Suprapubic skin (tissue), 4 donors: ENCODE measurements around the gene NFATC2. TPM values are rescaled to one million over a fixed set of nuclear protein-coding genes. Genes with fewer than 3 reads are reported as not detected.

Experiments
- DNase-seq, 2 donors: peaks; one replicate each; pipeline ENCODE4 v3.0.0-alpha.2; 2019; ENCODE audit warnings: low spot score in 2 of 2
- H3K27ac ChIP-seq: fragments of 200-600 bp; sonication (generic); one replicate; pipeline ENCODE4 v1.5.1; 2019
- H3K27me3 ChIP-seq: fragments of 200-600 bp; sonication (generic); one replicate; pipeline ENCODE4 v1.5.1; 2019
- H3K36me3 ChIP-seq: fragments of 200-600 bp; sonication (generic); one replicate; pipeline ENCODE4 v1.5.1; 2019
- H3K4me1 ChIP-seq: fragments of 200-600 bp; sonication (generic); one replicate; pipeline ENCODE4 v1.5.1; 2019
- H3K4me3 ChIP-seq: fragments of 200-600 bp; sonication (generic); one replicate; pipeline ENCODE4 v1.5.1; 2019; ENCODE audit warnings: mild to moderate bottlenecking
- H3K9me3 ChIP-seq: fragments of 200-600 bp; sonication (generic); one replicate; pipeline ENCODE4 v1.5.1; 2019
- CTCF ChIP-seq, 2 donors: fragments of 200-600 bp in 1 of 2; fragments of 450-650 bp in 1 of 2; sonication (generic) in 1 of 2; IDR thresholded peaks; one replicate each; pipeline ENCODE4 v1.5.1; 2016 to 2019; ENCODE audit warnings: antibody characterized with exemption in 2 of 2, mild to moderate bottlenecking in 1 of 2, moderate library complexity in 1 of 2
- EP300 ChIP-seq: sonication (generic); formaldehyde crosslinking; IDR thresholded peaks from one replicate; pipeline ENCODE4 v1.6.1; 2017; ENCODE audit warnings: antibody characterized with exemption
- POLR2A ChIP-seq, 2 donors: fragments of 450-650 bp; IDR thresholded peaks; one replicate each; pipeline ENCODE4 v1.6.1; 2017; ENCODE audit warnings: antibody characterized with exemption in 2 of 2, mild to moderate bottlenecking in 2 of 2, moderate library complexity in 2 of 2
- POLR2AphosphoS5 ChIP-seq, 3 donors: sonication (generic); formaldehyde crosslinking; IDR thresholded peaks; one replicate each; pipeline ENCODE4 v1.6.1; 2017; ENCODE audit warnings: antibody characterized with exemption in 3 of 3
- WGBS: methylation state at CpG from one replicate; pipeline ENCODE4 v1.1.5; 2018; 5-methylcytosine and 5-hydroxymethylcytosine counted together
- total RNA-seq, 4 donors: library from RNA; depleted of rRNA; stranded (reverse); fragments of >200 nt; gene quantifications; one replicate each; pipeline ENCODE4 v1.1.0, GENCODE V29; 2016

Gene NFATC2
- total RNA-seq, 4 donors from 2014 or later: 5.4 to 15.7 (median 8.4) TPM

- H3K27ac ChIP-seq: no peak overlapping the region
- TF ChIP-seq EP300 (no peak), POLR2A (IDR thresholded peaks at IDR 0.05) (no peak), CTCF (IDR thresholded peaks at IDR 0.05) (no peak), POLR2AphosphoS5 (IDR thresholded peaks at IDR 0.05) (no peak)
- no peaks in the 10 kb centered on the region for H3K27me3 ChIP-seq
- 53% methylated on average over 3 of the region's 3 CpGs for WGBS
- H3K4me3 ChIP-seq: no peak overlapping the region
- DNase-seq: no peak
- H3K36me3 ChIP-seq: no peaks in the 10 kb centered on the region
- peaks cover 7% of the 10 kb centered on the region for H3K4me1 ChIP-seq
- H3K9me3 ChIP-seq: no peaks in the 10 kb centered on the region
Observed at GRCh38 chr20:51341581-51341980, 200.9 kb downstream of the NFATC2 start.

GRCh38 chr20:51340451-51340840, 202.1 kb downstream of the NFATC2 start:
- no peaks in the 10 kb centered on the region for H3K27me3 ChIP-seq
- no peak overlapping the region for H3K4me3 ChIP-seq
- TF ChIP-seq POLR2AphosphoS5 (IDR thresholded peaks at IDR 0.05) (no peak), CTCF (IDR thresholded peaks at IDR 0.05) (no peak), EP300 (no peak), POLR2A (IDR thresholded peaks at IDR 0.05) (no peak)
- DNase-seq: no peak
- no peaks in the 10 kb centered on the region for H3K36me3 ChIP-seq
- no peaks in the 10 kb centered on the region for H3K9me3 ChIP-seq
- no peak overlapping the region for H3K27ac ChIP-seq
- no peaks in the 10 kb centered on the region for H3K4me1 ChIP-seq

- no peak for DNase-seq
- H3K36me3 ChIP-seq: no peaks in the 10 kb centered on the region
- H3K9me3 ChIP-seq: no peaks in the 10 kb centered on the region
- no peaks in the 10 kb centered on the region for H3K4me1 ChIP-seq
- H3K27me3 ChIP-seq: no peaks in the 10 kb centered on the region
- WGBS: 59% methylated on average over 2 of the region's 2 CpGs
- TF ChIP-seq POLR2A (IDR thresholded peaks at IDR 0.05) (no peak), EP300 (no peak), POLR2AphosphoS5 (IDR thresholded peaks at IDR 0.05) (no peak), CTCF (IDR thresholded peaks at IDR 0.05) (no peak)
- H3K4me3 ChIP-seq: no peak overlapping the region
- H3K27ac ChIP-seq: no peak overlapping the region
Observed at GRCh38 chr20:51339721-51340450, 202.6 kb downstream of the NFATC2 start.

- DNase-seq: no peak
- Histone ChIP-seq H3K27ac (no peak overlapping the region), H3K4me1 (no peaks in the 10 kb centered on the region), H3K36me3 (no peaks in the 10 kb centered on the region), H3K27me3 (no peaks in the 10 kb centered on the region), H3K9me3 (no peaks in the 10 kb centered on the region), H3K4me3 (no peak overlapping the region)
- 86% methylated on average over 5 of the region's 5 CpGs for WGBS
- no peak for TF ChIP-seq EP300
- TF ChIP-seq POLR2AphosphoS5 (IDR thresholded peaks at IDR 0.05): no peak
- TF ChIP-seq POLR2A (IDR thresholded peaks at IDR 0.05): no peak
- TF ChIP-seq CTCF (IDR thresholded peaks at IDR 0.05): no peak
Observed at GRCh38 chr20:51338692-51339440, 203.7 kb downstream of the NFATC2 start.

GRCh38 chr20:51337126-51337805, 205.3 kb downstream of the NFATC2 start:
- Histone ChIP-seq H3K4me3 (no peak overlapping the region), H3K4me1 (no peaks in the 10 kb centered on the region), H3K9me3 (no peaks in the 10 kb centered on the region), H3K27me3 (no peaks in the 10 kb centered on the region), H3K27ac (no peak overlapping the region), H3K36me3 (no peaks in the 10 kb centered on the region)
- no peak for TF ChIP-seq EP300
- no peak for TF ChIP-seq POLR2A (IDR thresholded peaks at IDR 0.05)
- TF ChIP-seq POLR2AphosphoS5 (IDR thresholded peaks at IDR 0.05): no peak
- TF ChIP-seq CTCF (IDR thresholded peaks at IDR 0.05): no peak
- 72% methylated on average over 3 of the region's 3 CpGs for WGBS
- DNase-seq: no peak
